Memory B cell (primary cell): ENCODE data around the gene HAVCR1.

Experiments
- ATAC-seq: fragments of 150-1000 bp; cut with Tn5 transposase; 2 replicates; pipeline ENCODE4 v1.10.0; 2021; ENCODE audit warnings: low read depth, mild to moderate bottlenecking, moderate library complexity
- DNase-seq, 2 donors: peaks; one replicate each; pipeline ENCODE4 v3.0.0; 2022; ENCODE audit warnings: low spot score in 2 of 2
- H3K27ac Mint-ChIP-seq: one replicate; pipeline ENCODE4 v1.8.0; 2022; ENCODE audit warnings: mild to moderate bottlenecking, moderate library complexity, mixed read lengths
- H3K27me3 Mint-ChIP-seq: one replicate; pipeline ENCODE4 v1.8.0; 2022; ENCODE audit warnings: mixed read lengths
- H3K36me3 Mint-ChIP-seq: one replicate; pipeline ENCODE4 v1.8.0; 2022; ENCODE audit warnings: mild to moderate bottlenecking, mixed read lengths
- H3K4me1 Mint-ChIP-seq: one replicate; pipeline ENCODE4 v1.8.0; 2022; ENCODE audit warnings: mixed read lengths
- H3K4me3 Mint-ChIP-seq: one replicate; pipeline ENCODE4 v1.8.0; 2022; ENCODE audit warnings: mild to moderate bottlenecking, moderate library complexity, mixed read lengths
- H3K9me3 Mint-ChIP-seq: one replicate; pipeline ENCODE4 v1.8.0; 2022; ENCODE audit warnings: mixed read lengths

HAVCR1 gene

DNA sequence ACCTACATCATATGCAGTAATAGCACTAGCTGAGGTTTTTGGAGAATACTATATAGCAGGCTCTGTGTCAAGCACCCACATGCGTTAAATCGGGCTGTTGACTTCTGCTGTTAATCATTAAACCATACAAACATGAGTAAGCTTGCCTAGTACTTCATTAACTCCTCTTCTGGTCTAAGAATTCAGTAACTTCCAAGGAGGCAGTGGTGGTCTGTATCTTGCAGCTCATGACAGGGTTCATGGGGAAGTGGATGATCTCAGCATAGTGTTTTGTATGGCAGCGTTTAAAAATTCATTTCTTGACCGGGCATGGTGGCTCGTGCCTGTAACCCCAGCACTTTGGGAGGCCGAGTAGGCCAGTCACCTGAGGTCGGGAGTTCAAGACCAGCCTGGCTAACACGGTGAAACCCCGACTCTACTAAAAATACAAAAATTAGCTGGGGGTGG, at the start of gene HAVCR1:
HAVCR1 (minus strand) TSS at position 24 of the 447 bp plus-strand sequence. CDS start 1,173 bp downstream, outside the sequence.
- H3K27ac Mint-ChIP-seq = no peak within 1 kb of the TSS
- no peaks in the 10 kb centered on the region for H3K9me3 Mint-ChIP-seq
- H3K4me1 Mint-ChIP-seq = peaks cover 2% of the 10 kb centered on the region
- H3K27me3 Mint-ChIP-seq = no peaks in the 10 kb centered on the region
- no peak for DNase-seq
- H3K4me3 Mint-ChIP-seq = no peak within 1 kb of the TSS
- ATAC-seq = no peak
- no peaks in the 10 kb centered on the region for H3K36me3 Mint-ChIP-seq

DNA sequence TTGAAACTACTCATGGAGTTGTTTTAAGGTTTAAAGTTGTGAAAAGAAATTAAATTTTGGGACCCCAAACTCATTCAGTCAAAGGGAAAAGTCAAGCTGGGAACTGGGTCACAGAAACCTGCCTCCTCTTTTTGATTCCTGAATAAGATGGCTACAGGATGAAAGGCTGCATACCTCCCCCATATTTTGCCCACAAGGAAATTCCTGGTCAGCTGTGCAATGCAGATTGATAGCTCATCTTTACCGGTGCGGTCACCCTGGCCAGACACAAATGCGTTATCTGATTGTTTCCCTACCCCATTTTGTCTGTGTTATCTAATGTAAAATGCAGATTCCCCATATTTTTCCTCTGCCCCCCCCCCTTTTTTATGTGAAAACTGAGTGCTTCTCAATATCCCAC, 48.6 kb upstream of the HAVCR1 start:
- no peak overlapping the region for H3K4me3 Mint-ChIP-seq
- ATAC-seq = no peak
- H3K9me3 Mint-ChIP-seq = no peaks in the 10 kb centered on the region
- H3K4me1 Mint-ChIP-seq = peaks cover 17% of the 10 kb centered on the region
- DNase-seq = no peak
- no peak overlapping the region for H3K27ac Mint-ChIP-seq
- H3K27me3 Mint-ChIP-seq = no peaks in the 10 kb centered on the region
- peaks cover 3% of the 10 kb centered on the region for H3K36me3 Mint-ChIP-seq

DNA sequence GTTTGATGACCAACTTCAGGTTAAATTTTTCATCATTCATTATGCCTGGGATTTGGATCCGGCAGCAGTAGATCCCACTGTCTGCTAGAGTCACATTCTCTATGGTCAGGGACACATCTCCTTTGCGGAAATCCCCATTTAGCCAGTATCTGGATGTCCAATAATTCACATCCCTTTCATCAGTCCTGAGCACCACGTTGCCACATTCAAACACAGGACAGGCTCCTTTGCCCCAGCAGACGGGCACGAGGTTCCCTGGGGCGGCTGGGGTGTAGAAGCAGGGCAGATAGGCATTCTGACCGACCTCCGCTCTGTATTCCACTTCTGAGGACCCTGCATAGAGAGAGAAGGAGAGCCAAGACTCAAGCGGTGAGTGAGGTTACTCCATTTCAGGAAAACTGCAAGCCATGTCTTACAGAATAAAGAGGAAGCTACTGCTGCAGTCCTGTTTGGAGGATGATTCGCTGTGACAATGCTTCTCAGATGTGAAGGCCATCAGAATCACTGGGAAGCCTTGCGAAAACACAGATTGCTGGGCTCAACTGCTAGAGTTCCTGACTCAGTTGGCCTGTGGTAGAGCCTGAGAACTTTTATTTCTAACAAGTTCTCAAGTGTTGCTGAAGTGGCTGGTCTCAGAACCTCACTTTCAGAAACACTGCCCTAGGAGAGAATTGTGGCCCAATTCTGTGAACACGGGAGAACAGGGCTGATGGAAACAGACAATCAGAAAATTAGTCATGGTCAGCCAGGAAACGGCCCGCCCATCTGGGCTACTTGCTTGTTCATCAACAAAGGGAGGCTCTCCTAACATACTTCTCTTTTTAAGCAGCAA, 47.9 kb upstream of the HAVCR1 start:
- peaks cover 3% of the 10 kb centered on the region for H3K36me3 Mint-ChIP-seq
- no peak overlapping the region for H3K27ac Mint-ChIP-seq
- H3K4me1 Mint-ChIP-seq = peaks cover 17% of the 10 kb centered on the region
- no peaks in the 10 kb centered on the region for H3K27me3 Mint-ChIP-seq
- ATAC-seq = no peak
- H3K4me3 Mint-ChIP-seq = no peak overlapping the region
- no peaks in the 10 kb centered on the region for H3K9me3 Mint-ChIP-seq
- DNase-seq = no peak

DNA sequence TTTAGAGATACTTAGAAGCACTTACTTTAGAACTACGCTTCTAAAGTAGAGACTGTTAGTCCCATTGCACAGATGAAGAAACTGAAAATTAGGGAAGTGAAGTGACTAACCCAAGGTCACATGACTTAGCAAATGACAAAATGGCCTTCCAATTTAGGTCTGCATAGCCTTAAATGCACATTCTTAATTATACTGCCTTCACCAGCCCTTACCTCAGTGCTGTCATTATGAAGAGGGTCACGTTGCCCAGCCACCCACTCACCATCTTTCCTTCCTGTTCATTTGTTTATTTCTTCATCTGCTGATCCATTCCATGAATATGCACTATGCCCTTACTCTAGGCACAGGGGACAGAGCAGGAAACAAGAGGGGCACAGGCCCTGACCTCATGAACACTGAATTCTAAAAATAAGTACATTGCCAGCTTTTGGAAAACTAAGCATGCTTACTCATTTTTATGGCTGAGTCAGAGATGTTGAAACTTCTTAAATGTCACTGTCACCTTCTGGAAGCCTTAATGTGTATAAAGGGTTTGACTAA, 41.3 kb upstream of the HAVCR1 start:
- ATAC-seq = no peak

DNA sequence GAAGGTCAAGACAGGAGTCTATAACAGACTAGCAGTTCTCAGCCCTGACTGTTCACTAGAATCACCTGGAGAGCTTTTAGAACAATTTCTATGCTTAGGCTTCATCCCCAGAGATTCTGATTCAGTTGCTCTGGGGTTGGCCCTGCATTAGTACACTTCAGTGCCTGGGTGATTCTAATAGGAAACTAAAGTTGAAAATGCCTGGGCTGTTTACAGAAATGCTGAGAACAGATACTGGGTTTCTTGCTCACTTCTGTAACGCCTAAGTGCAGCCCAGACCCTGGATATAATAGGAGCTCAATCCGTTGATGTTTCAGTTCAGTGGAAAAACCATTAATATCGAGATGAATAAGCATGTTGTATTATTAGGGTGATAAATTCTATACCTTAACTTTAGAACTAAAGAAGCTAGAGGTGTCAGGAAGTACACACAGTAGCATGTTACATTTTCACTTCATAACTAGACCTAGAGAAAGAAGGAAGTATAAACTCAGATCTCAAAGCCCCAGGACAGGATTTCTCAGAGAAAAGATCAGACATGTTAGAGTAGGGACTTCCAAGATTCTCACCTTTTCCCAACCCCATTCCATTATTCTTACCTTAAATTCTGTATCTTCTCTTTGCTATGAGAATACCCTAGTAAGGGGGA, 29.6 kb upstream of the HAVCR1 start:
- no peaks in the 10 kb centered on the region for H3K9me3 Mint-ChIP-seq
- ATAC-seq (no peak), DNase-seq (no peak)
- H3K36me3 Mint-ChIP-seq = peaks cover 6% of the 10 kb centered on the region
- no peaks in the 10 kb centered on the region for H3K27me3 Mint-ChIP-seq
- H3K4me1 Mint-ChIP-seq = peaks cover 4% of the 10 kb centered on the region
- peak overlapping the region; percentile 76 for H3K27ac Mint-ChIP-seq
- no peak overlapping the region for H3K4me3 Mint-ChIP-seq

More for the DNA sequence above, 41.3 kb upstream of the HAVCR1 start:
- no peak for DNase-seq
- Mint-ChIP-seq H3K4me1 (peaks cover 3% of the 10 kb centered on the region), H3K36me3 (peaks cover 5% of the 10 kb centered on the region), H3K4me3 (no peak overlapping the region), H3K27me3 (no peaks in the 10 kb centered on the region), H3K27ac (no peak overlapping the region), H3K9me3 (no peaks in the 10 kb centered on the region)

DNA sequence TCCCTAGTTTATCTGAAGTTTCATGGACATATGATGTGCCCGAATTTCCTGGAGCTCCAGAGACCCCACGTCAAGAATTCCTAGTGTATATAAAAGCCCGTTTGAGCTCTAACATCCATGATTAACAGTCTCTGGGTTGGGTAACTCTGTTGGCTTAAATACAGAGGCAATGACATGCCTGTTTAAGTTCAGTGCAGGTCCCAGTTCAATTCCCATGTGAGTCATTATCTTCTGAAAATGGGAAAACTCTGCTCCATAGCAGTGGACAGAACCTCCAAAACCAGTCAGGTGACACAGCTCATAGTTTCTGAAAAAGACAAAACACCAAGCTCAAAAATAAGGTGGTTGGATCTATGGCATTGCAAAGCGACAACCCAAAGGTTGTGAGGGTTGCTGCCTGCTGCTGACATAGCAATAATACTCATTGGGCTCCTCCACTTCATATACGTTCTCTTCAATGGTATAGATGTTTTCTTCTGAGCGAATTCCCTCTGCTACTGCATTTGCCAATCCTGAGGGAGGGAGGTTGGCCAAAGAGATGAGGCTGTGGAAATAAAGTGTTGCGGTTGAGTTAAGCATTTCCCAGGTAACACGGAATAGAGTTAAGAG, 27.9 kb upstream of the HAVCR1 start:
- peaks cover 6% of the 10 kb centered on the region for H3K36me3 Mint-ChIP-seq
- H3K27ac Mint-ChIP-seq = no peak overlapping the region

DNA sequence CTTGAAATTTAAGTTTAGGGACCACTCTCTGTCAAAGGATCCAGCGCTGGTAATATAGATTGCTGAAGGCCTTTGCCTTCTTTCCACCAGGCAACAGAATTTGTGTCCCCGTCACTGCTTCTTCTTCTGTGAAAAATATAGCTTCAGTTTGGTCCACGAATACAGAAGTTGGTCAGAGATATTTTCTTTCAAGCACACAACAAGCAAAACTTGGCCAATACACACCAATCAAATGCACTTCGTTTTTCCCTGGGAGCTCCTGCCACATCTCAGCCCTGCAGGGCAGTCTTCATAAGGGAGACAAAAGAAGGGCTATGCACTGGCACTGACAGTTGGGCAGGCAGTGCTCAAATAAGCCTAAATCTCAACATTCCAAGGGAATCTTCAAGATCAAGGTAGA, 27.0 kb upstream of the HAVCR1 start:
- H3K36me3 Mint-ChIP-seq = peaks cover 6% of the 10 kb centered on the region

More for the DNA sequence above, 27.9 kb upstream of the HAVCR1 start:
- Mint-ChIP-seq H3K4me1 (peaks cover 4% of the 10 kb centered on the region), H3K9me3 (no peaks in the 10 kb centered on the region), H3K27me3 (no peaks in the 10 kb centered on the region), H3K4me3 (no peak overlapping the region)
- DNase-seq (no peak), ATAC-seq (no peak)

DNA sequence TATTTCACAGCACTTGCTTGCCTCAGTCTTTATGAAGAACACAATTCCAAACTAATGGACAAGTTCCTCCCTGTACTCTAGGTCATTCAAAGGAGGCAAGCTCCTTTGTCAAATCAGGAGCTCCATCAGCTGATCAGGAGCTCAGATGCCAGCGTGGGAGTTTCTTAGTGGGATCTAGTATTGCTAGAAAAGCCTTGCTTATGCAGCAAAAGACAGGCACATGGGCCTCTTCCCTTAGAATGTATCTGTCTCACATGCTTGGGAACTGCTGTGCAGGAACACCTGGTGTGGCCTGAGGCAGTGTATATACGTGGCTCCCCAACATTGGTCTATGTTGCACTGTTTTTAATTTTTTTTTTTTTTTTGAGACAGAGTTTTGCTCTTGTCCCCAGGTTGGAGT, 21.4 kb upstream of the HAVCR1 start:
- H3K27me3 Mint-ChIP-seq = peaks cover 2% of the 10 kb centered on the region
- peaks cover 2% of the 10 kb centered on the region for H3K9me3 Mint-ChIP-seq
- no peak overlapping the region for H3K27ac Mint-ChIP-seq
- no peak for ATAC-seq
- no peaks in the 10 kb centered on the region for H3K36me3 Mint-ChIP-seq
- H3K4me3 Mint-ChIP-seq = no peak overlapping the region
- DNase-seq = no peak
- H3K4me1 Mint-ChIP-seq = peaks cover 3% of the 10 kb centered on the region

More for the DNA sequence above, 27.0 kb upstream of the HAVCR1 start:
- Mint-ChIP-seq H3K9me3 (no peaks in the 10 kb centered on the region), H3K27ac (no peak overlapping the region), H3K4me1 (peaks cover 4% of the 10 kb centered on the region), H3K27me3 (no peaks in the 10 kb centered on the region), H3K4me3 (no peak overlapping the region)
- ATAC-seq (no peak), DNase-seq (no peak)

DNA sequence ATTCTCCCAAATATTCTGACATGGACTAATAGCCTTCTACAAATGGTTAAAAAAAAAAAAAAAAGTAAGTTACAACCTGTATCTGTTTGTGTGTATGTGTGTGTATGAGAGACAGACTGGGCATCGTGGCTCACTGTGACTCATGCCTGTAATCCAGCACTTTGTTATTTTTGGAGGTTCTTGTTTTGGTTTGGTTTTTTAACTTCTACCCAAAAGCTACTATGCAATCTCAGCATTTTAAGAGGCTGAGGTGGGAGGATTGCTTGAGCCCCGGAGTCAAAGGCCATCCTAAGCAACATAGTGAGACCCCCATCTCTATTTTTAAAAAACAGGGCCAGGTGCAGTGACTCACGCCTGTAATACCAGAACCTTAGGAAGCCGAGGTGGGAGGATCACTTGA, 17.6 kb upstream of the HAVCR1 start:
- H3K36me3 Mint-ChIP-seq = no peaks in the 10 kb centered on the region
- H3K4me1 Mint-ChIP-seq = peaks cover 8% of the 10 kb centered on the region
- DNase-seq (no peak), ATAC-seq (no peak)
- H3K4me3 Mint-ChIP-seq = no peak overlapping the region
- peaks cover 3% of the 10 kb centered on the region for H3K27me3 Mint-ChIP-seq
- H3K9me3 Mint-ChIP-seq = peaks cover 2% of the 10 kb centered on the region
- no peak overlapping the region for H3K27ac Mint-ChIP-seq

DNA sequence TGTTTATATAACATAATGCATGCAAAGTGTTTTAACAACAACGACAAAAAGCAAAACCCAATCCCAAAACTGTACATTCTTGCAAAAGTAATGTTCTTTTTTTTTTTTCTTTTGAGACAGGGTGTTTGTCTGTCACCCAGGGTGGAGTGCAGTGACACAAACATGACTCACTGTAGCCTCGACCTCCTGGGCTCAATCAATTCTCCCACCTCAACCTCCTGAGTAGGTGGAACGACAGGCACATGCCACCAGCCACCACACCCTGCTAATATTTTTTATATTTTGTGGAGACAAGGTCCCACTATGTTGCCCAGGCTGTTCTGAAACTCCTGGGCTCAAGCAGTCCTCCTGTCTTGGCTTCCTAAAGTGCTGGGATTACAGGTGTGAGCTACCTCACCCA, 13.6 kb upstream of the HAVCR1 start:
- Mint-ChIP-seq H3K27ac (no peak overlapping the region), H3K4me1 (peaks cover 8% of the 10 kb centered on the region), H3K9me3 (peaks cover 2% of the 10 kb centered on the region), H3K4me3 (no peak overlapping the region), H3K27me3 (peaks cover 4% of the 10 kb centered on the region), H3K36me3 (no peaks in the 10 kb centered on the region)
- no peak for DNase-seq
- no peak for ATAC-seq

DNA sequence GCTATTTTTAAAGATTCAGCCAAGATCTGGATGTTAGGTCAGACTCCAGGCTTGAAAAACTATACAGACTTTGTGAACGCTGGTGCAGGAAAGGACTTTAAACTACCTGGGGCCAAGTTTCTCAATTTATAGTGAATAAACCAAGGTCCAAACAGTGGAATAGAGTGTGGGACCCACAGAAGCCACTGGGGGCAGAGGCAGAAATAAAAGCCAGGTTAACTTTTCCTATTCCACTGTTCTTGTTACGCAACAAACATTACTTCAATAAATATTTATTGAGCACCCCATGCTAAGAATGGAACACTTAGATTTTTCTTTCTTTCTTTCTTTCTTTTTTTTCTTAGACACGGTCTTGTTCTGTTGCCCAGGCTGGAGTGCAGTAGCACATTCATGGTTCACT, 11.0 kb upstream of the HAVCR1 start:
- Mint-ChIP-seq H3K27me3 (peaks cover 2% of the 10 kb centered on the region), H3K4me1 (peaks cover 6% of the 10 kb centered on the region), H3K36me3 (no peaks in the 10 kb centered on the region), H3K27ac (no peak overlapping the region), H3K4me3 (no peak overlapping the region), H3K9me3 (no peaks in the 10 kb centered on the region)
- ATAC-seq = no peak
- DNase-seq = no peak

DNA sequence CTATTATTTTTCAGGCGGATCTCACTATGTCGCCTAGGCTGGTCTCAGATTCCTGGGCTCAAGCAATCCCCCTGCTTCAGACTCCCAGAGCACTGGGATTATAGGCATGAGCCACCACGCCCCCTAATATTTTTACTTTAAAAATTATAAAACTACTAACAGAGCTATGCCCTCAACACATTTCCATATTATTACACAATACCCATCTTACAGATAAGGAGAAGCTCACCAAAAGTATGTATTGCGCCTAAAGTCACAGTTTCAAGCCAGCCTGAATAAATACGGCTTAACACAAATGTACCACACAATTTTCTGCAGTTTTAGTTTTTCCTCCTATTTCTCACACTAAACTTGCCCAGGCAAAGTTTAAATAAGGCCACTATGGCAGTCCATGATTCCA, 9.9 kb upstream of the HAVCR1 start:
- Mint-ChIP-seq H3K27me3 (peaks cover 2% of the 10 kb centered on the region), H3K9me3 (no peaks in the 10 kb centered on the region), H3K4me3 (no peak overlapping the region), H3K27ac (no peak overlapping the region), H3K36me3 (no peaks in the 10 kb centered on the region), H3K4me1 (peaks cover 3% of the 10 kb centered on the region)
- ATAC-seq (no peak), DNase-seq (no peak)

DNA sequence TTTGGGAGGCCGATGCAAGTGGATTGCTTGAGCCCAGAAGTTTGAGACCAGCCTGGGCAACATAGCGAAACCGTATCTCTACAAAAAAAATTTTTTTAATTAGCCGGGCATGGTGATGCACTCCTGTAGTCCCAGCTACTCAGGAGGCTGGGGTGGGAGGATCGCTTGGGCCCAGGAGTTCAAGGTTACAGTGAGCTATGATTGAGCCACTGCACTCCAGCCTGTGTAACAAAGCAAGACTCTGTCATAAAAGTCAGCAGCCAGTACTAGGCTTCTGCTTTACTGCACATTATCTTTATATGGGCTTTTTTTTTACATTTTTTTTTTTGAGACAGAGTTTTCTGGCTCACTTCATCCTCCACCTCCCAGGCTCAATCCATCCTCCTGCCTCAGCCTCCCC, 9.4 kb upstream of the HAVCR1 start:
- DNase-seq (no peak), ATAC-seq (no peak)
- Mint-ChIP-seq H3K36me3 (no peaks in the 10 kb centered on the region), H3K4me1 (peaks cover 3% of the 10 kb centered on the region), H3K9me3 (no peaks in the 10 kb centered on the region), H3K27ac (no peak overlapping the region), H3K27me3 (peaks cover 2% of the 10 kb centered on the region), H3K4me3 (no peak overlapping the region)

DNA sequence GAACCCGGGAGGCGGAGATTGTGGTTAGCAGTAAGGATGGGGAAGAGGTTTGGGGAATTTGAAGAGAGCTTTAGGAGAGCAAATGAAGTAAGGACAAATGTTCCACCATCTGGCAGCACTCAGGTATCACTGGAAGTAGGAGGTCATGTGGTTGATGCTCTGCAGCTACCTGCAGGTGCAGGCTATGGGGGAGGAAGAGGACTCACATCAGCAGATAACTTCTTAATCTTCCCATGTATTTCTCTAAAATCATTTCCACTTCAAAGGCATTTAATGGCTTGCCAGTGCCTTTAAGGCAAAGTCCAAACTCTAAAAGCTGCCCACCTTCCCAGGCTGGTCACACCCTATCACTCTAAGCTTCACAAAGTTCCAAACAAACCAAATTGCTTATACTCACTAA, 8.1 kb upstream of the HAVCR1 start:
- ATAC-seq (no peak), DNase-seq (no peak)
- no peak overlapping the region for H3K4me3 Mint-ChIP-seq
- H3K9me3 Mint-ChIP-seq = no peaks in the 10 kb centered on the region
- peaks cover 3% of the 10 kb centered on the region for H3K4me1 Mint-ChIP-seq
- H3K27me3 Mint-ChIP-seq = peaks cover 2% of the 10 kb centered on the region
- H3K27ac Mint-ChIP-seq = no peak overlapping the region
- no peaks in the 10 kb centered on the region for H3K36me3 Mint-ChIP-seq
